PFSK-1 (cell line): ENCODE results near the gene EIPR1.

ENCODE experiments used
- FOXP2 ChIP-seq: optimal IDR thresholded peaks from 2 replicates; pipeline ENCODE3; 2011; ENCODE audit warnings: borderline replicate concordance, control low read depth, inconsistent platforms; ENCODE audit not compliant: insufficient read depth; ENCODE audit errors: extremely low read length, extremely low read depth
- POLR2AphosphoS5 ChIP-seq: IDR thresholded peaks from 2 replicates; pipeline ENCODE4 v1.6.1; 2012; ENCODE audit warnings: low read depth, mild to moderate bottlenecking, control low read depth, low read length, moderate library complexity
- REST ChIP-seq, 2 experiments: IDR thresholded peaks; 2 replicates each; pipeline versions ENCODE4 v1.6.1 to v1.8.0; 2011 to 2012; ENCODE audit warnings: low read depth in 2 of 2, low read length in 2 of 2, control low read depth in 1 of 2, inconsistent platforms in 1 of 2, mild to moderate bottlenecking in 1 of 2, moderate library complexity in 1 of 2; ENCODE audit not compliant: insufficient read depth in 1 of 2
- SIN3A ChIP-seq: IDR thresholded peaks from 2 replicates; pipeline ENCODE4 v1.6.1; 2012; ENCODE audit warnings: mild to moderate bottlenecking, low read length, moderate library complexity, borderline replicate concordance; ENCODE audit not compliant: insufficient read depth
- TAF1 ChIP-seq: IDR thresholded peaks from 2 replicates; pipeline ENCODE4 v1.6.1; 2012; ENCODE audit warnings: low read length, control low read depth, borderline replicate concordance; ENCODE audit not compliant: insufficient read depth

EIPR1 gene

GRCh38 chr2:3270095-3270478 lies 107.5 kb downstream of the EIPR1 start:
- TF ChIP-seq TAF1, result no peak

- TF ChIP-seq REST (IDR thresholded peaks at IDR 0.05; ENCODE audit: insufficient read depth in 1 of 2, low read depth in 2 of 2, low read length in 2 of 2) (no peak), POLR2AphosphoS5 (no peak), SIN3A (no peak), TAF1 (no peak), FOXP2 (no peak)
Measured at GRCh38 chr2:3269425-3270094, 108.1 kb downstream of the EIPR1 start.

GRCh38 chr2:3268705-3269029 lies 109.0 kb downstream of the EIPR1 start:
- TF ChIP-seq REST (IDR thresholded peaks at IDR 0.05; ENCODE audit: insufficient read depth in 1 of 2, low read depth in 2 of 2, low read length in 2 of 2), result no peak
- TF ChIP-seq SIN3A, result no peak
- TF ChIP-seq FOXP2, result no peak
- no peak for TF ChIP-seq TAF1
- no peak for TF ChIP-seq POLR2AphosphoS5

GRCh38 chr2:3267869-3268704 lies 109.5 kb downstream of the EIPR1 start:
- TF ChIP-seq REST (IDR thresholded peaks at IDR 0.05; ENCODE audit: insufficient read depth in 1 of 2, low read depth in 2 of 2, low read length in 2 of 2) (no peak), POLR2AphosphoS5 (no peak), TAF1 (no peak), FOXP2 (no peak), SIN3A (no peak)

- no peak for TF ChIP-seq SIN3A
- TF ChIP-seq FOXP2, result no peak
- TF ChIP-seq POLR2AphosphoS5, result no peak
- TF ChIP-seq TAF1, result no peak
- no peak for TF ChIP-seq REST (IDR thresholded peaks at IDR 0.05; ENCODE audit: insufficient read depth in 1 of 2, low read depth in 2 of 2, low read length in 2 of 2)
Measured at GRCh38 chr2:3266925-3267867, 110.4 kb downstream of the EIPR1 start.
